LNCAP (cell line): ENCODE data around the gene CDK17.

Experiments used
- CTCF ChIP-seq: fragments of 450-650 bp; IDR thresholded peaks from 2 replicates; pipeline ENCODE4 v1.5.1; 2017; ENCODE audit warnings: mild to moderate bottlenecking

CDK17 gene

GRCh38 chr12:96335270-96335669 is 65.0 kb downstream of the CDK17 start:
- no peak for TF ChIP-seq CTCF

- no peak for TF ChIP-seq CTCF
Measured at GRCh38 chr12:96334502-96334901, 65.7 kb downstream of the CDK17 start.

GRCh38 chr12:96329545-96329944 is 70.7 kb downstream of the CDK17 start:
- TF ChIP-seq CTCF: no peak

- no peak for TF ChIP-seq CTCF
Measured at GRCh38 chr12:96329018-96329417, 71.2 kb downstream of the CDK17 start.

GRCh38 chr12:96327889-96328288 is 72.3 kb downstream of the CDK17 start:
- no peak for TF ChIP-seq CTCF

GRCh38 chr12:96327346-96327745 is 72.9 kb downstream of the CDK17 start:
- TF ChIP-seq CTCF: no peak

GRCh38 chr12:96326628-96327227 is 73.5 kb downstream of the CDK17 start:
- TF ChIP-seq CTCF: no peak

- no peak for TF ChIP-seq CTCF
Measured at GRCh38 chr12:96323906-96324305, 76.3 kb downstream of the CDK17 start.
